ENCODE data around the gene BCLAF1. TPM values are rescaled to one million over a fixed set of nuclear protein-coding genes. Genes with fewer than 3 reads are reported as not detected.

BCLAF1 gene
- total and polyA plus RNA-seq, 12 donors = 13.1 to 102 (median 92.2) TPM

GRCh38 chr6:136303516-136303915 lies 13.9 kb upstream of the BCLAF1 start:
- Histone ChIP-seq H3K27me3 (no peaks in the 10 kb centered on the region), H3K4me1 (no peaks in the 10 kb centered on the region), H3K36me3 (no peaks in the 10 kb centered on the region), H3K27ac (no peak overlapping the region), H3K4me3 (no peak overlapping the region), H3K9me3 (no peaks in the 10 kb centered on the region)
- ATAC-seq = no peak
- WGBS, 2 donors = 92 to 97% methylated on average over 3 of the region's 3 CpGs
- no peak for TF ChIP-seq CTCF (IDR thresholded peaks at IDR 0.05)
- no peak for DNase-seq
- intact Hi-C loops (cut with DNase I) = no loop called here

GRCh38 chr6:136294621-136295020 lies 5.0 kb upstream of the BCLAF1 start:
- DNase-seq = no peak
- intact Hi-C loops (cut with DNase I) = loop anchor here in 1 of 10 donors (10.0 kb wide), 1 partner anchor 800 kb away; the partner anchor contains the start of gene AHI1
- WGBS, 2 donors = 89 to 96% methylated on average over 3 of the region's 3 CpGs

GRCh38 chr6:136290410-136291010 lies 864 bp upstream of the BCLAF1 start:
- intact Hi-C loops (cut with DNase I) = loop anchor here in 2 of 10 donors (2.0 to 10.0 kb wide), 2 partner anchors 40 to 796 kb away; partner anchors contain the start of genes AHI1 (in 1 of the 2) and MTFR2 (in 1 of the 2)
- Histone ChIP-seq H3K36me3 (peaks cover 0 to 2% (median 0%) of the 10 kb centered on the region in 9 donors), H3K27me3 (no peaks in the 10 kb centered on the region), H3K9me3 (no peaks in the 10 kb centered on the region), H3K4me3 (peak overlapping the region; percentile 53 to 86 (median 78)), H3K4me1 (peaks cover 0 to 45% (median 37%) of the 10 kb centered on the region in 9 donors), H3K27ac (peak overlapping the region; percentile 91 to 99 (median 99))
- TF ChIP-seq CTCF (IDR thresholded peaks at IDR 0.05) = peak in 1 of 9 donors; percentile 11
- ATAC-seq (peak; percentile 30 to 61 (median 48)), DNase-seq (peak; percentile 73)
- WGBS, 2 donors = 3 to 4% methylated on average over 22 of the region's 22 CpGs

More at GRCh38 chr6:136294621-136295020, 5.0 kb upstream of the BCLAF1 start:
- H3K27me3 ChIP-seq = no peaks in the 10 kb centered on the region
- H3K27ac ChIP-seq = no peak overlapping the region
- H3K4me3 ChIP-seq = no peak overlapping the region
- TF ChIP-seq CTCF (IDR thresholded peaks at IDR 0.05) = no peak
- H3K36me3 ChIP-seq = no peaks in the 10 kb centered on the region
- no peaks in the 10 kb centered on the region for H3K9me3 ChIP-seq
- ATAC-seq = no peak
- H3K4me1 ChIP-seq = peaks cover 0 to 15% (median 10%) of the 10 kb centered on the region in 9 donors

- no peaks in the 10 kb centered on the region for H3K9me3 ChIP-seq
- peak in 1 of 9 donors; percentile 20 for TF ChIP-seq CTCF (IDR thresholded peaks at IDR 0.05)
- DNase-seq (peak; percentile 92), ATAC-seq (peak; percentile 84 to 93 (median 89))
- intact Hi-C loops (cut with DNase I) = loop anchor here in 4 of 10 donors (2.0 to 5.0 kb wide), 4 partner anchors 37 to 792 kb away; partner anchors contain the start of genes MTFR2 (in 3 of the 4) and AHI1 (in 2 of the 4)
- H3K36me3 ChIP-seq = peaks cover 0 to 5% (median 0%) of the 10 kb centered on the region in 9 donors
- no peaks in the 10 kb centered on the region for H3K27me3 ChIP-seq
- peak overlapping the region; percentile 91 to 99 (median 99) for H3K27ac ChIP-seq
- 0% methylated on average over 34 of the region's 34 CpGs for WGBS, 2 donors
- H3K4me3 ChIP-seq = peak overlapping the region; percentile 59 to 86 (median 83)
- peaks cover 0 to 58% (median 47%) of the 10 kb centered on the region in 9 donors for H3K4me1 ChIP-seq
Observed at GRCh38 chr6:136289327-136289578, 393 bp downstream of the BCLAF1 start.
